ENCODE measurements around the gene MPPED2. TPM values are rescaled to one million over a fixed set of nuclear protein-coding genes. Genes with fewer than 3 reads are reported as not detected.

MPPED2 gene
- total and polyA plus RNA-seq, 12 donors = 2.1 to 28.3 (median 5.7) TPM

DNA sequence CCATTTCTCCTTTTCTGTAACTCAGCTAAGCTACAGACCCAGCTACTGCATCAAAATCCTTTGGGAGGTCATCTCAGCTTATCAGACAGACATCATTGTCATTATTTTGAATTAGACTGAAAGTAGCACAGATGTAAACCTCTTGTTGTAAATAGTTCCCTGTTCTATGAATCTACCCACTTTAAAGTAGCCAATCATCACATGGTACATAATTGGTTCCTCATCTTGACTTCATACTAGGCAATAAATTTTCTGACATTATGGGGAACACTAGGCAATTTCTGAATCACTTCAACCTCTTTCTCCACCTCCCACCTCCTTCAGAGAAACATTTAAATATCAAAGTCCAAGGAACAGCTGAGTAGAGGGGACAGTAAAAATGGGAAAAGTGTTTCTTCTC, 47.9 kb downstream of the MPPED2 start:
- Histone ChIP-seq H3K36me3 (replicated peaks in 1 of 2) (no peaks in the 10 kb centered on the region), H3K4me1 (replicated peaks in 1 of 2) (no peaks in the 10 kb centered on the region), H3K9me3 (replicated peaks in 1 of 3) (no peaks in the 10 kb centered on the region), H3K4me3 (no peak overlapping the region), H3K27ac (no peak overlapping the region), H3K27me3 (no peaks in the 10 kb centered on the region)
- no peak for TF ChIP-seq POLR2A (IDR thresholded peaks at IDR 0.05)
- TF ChIP-seq, protein P1, sequence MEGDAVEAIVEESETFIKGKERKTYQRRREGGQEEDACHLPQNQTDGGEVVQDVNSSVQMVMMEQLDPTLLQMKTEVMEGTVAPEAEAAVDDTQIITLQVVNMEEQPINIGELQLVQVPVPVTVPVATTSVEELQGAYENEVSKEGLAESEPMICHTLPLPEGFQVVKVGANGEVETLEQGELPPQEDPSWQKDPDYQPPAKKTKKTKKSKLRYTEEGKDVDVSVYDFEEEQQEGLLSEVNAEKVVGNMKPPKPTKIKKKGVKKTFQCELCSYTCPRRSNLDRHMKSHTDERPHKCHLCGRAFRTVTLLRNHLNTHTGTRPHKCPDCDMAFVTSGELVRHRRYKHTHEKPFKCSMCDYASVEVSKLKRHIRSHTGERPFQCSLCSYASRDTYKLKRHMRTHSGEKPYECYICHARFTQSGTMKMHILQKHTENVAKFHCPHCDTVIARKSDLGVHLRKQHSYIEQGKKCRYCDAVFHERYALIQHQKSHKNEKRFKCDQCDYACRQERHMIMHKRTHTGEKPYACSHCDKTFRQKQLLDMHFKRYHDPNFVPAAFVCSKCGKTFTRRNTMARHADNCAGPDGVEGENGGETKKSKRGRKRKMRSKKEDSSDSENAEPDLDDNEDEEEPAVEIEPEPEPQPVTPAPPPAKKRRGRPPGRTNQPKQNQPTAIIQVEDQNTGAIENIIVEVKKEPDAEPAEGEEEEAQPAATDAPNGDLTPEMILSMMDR (IDR thresholded peaks at IDR 0.05) = no peak
- no peak for DNase-seq
- intact Hi-C loops (cut with DNase I) = no loop called here

DNA sequence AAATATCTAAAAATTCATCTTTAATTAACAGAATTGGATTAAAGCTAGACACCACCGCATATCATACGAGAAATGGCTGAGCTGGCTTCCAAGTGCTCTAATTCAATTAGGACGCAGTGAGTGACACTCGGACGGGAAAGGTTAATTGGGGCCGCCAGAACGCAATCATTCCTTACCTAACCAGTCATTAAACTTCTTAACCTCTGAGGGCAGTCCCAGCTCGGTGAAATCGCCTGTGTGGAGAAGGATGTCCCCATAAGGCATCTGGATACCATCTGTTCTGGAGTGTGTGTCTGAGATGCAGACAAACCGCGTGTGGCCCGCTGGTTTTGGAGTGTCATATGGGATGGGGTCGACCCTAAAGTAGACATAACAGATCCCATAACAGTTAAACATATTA, 50.3 kb downstream of the MPPED2 start:
- H3K4me1 ChIP-seq (replicated peaks in 1 of 2) = no peaks in the 10 kb centered on the region
- TF ChIP-seq, protein P1 (IDR thresholded peaks at IDR 0.05) = no peak
- no peak for TF ChIP-seq POLR2A (IDR thresholded peaks at IDR 0.05)
- H3K36me3 ChIP-seq (replicated peaks in 1 of 2) = no peaks in the 10 kb centered on the region
- no peaks in the 10 kb centered on the region for H3K9me3 ChIP-seq (replicated peaks in 1 of 3)
- H3K4me3 ChIP-seq = no peak overlapping the region
- H3K27me3 ChIP-seq = no peaks in the 10 kb centered on the region
- DNase-seq = no peak
- intact Hi-C loops (cut with DNase I) = no loop called here
- WGBS, 4 donors = 79 to 89% (median 80%) methylated on average over 13 of the region's 13 CpGs
- H3K27ac ChIP-seq = no peak overlapping the region

GRCh38 chr11:30533445-30533947, 52.7 kb downstream of the MPPED2 start:
- H3K4me3 ChIP-seq = no peak overlapping the region
- no peak overlapping the region for H3K27ac ChIP-seq
- intact Hi-C loops (cut with DNase I) = no loop called here
- 69 to 89% (median 82%) methylated on average over 2 of the region's 2 CpGs for WGBS, 4 donors
- no peaks in the 10 kb centered on the region for H3K9me3 ChIP-seq (replicated peaks in 1 of 3)
- no peak for TF ChIP-seq POLR2A (IDR thresholded peaks at IDR 0.05)
- TF ChIP-seq, protein P1 (IDR thresholded peaks at IDR 0.05) = no peak
- no peaks in the 10 kb centered on the region for H3K4me1 ChIP-seq (replicated peaks in 1 of 2)
- no peak for DNase-seq
- H3K36me3 ChIP-seq (replicated peaks in 1 of 2) = no peaks in the 10 kb centered on the region
- H3K27me3 ChIP-seq = no peaks in the 10 kb centered on the region

- WGBS, 4 donors = 39 to 53% (median 50%) methylated on average over 3 of the region's 3 CpGs
- no peaks in the 10 kb centered on the region for H3K9me3 ChIP-seq (replicated peaks in 1 of 3)
- H3K27ac ChIP-seq = no peak overlapping the region
- intact Hi-C loops (cut with DNase I) = no loop called here
- H3K36me3 ChIP-seq (replicated peaks in 1 of 2) = no peaks in the 10 kb centered on the region
- no peaks in the 10 kb centered on the region for H3K27me3 ChIP-seq
- no peak overlapping the region for H3K4me3 ChIP-seq
- DNase-seq = peak in 4 of 7 donors; percentile 24 to 38 (median 34)
- no peak for TF ChIP-seq POLR2A (IDR thresholded peaks at IDR 0.05)
- TF ChIP-seq, protein P1 (IDR thresholded peaks at IDR 0.05) = no peak
- H3K4me1 ChIP-seq (replicated peaks in 1 of 2) = no peaks in the 10 kb centered on the region
Observed at GRCh38 chr11:30527566-30527965, 58.6 kb downstream of the MPPED2 start.
